ENCODE measurements around the gene CD24. TPM values are rescaled to one million over a fixed set of nuclear protein-coding genes. Genes with fewer than 3 reads are reported as not detected.

The CD24 gene
- total and polyA plus RNA-seq, 4 donors, result 14.2 to 84.6 (median 14.7) TPM

DNA sequence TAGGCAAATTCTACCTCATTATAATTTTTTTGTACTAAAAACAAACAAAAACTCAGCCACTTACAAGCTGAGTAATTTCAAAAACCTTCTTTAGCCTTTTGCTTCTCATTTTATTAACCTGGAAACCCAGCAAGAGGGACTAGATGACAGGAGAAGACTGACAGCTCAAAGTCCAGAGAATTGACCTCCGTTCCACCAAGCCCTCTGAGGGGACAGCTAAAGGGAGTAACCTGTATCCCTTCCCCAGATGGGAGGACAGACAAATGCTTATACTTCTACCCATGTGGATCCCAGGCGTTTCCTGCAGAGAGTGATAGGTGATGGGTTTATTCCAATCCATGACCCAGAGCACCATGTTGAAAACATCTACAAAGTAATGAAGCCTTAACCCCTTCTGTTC, 35.0 kb upstream of the CD24 start (continued):
- TF ChIP-seq ZBTB33 (IDR thresholded peaks at IDR 0.05) (no peak), FOXA2 (IDR thresholded peaks at IDR 0.05) (no peak), NR2F2 (IDR thresholded peaks at IDR 0.05) (no peak), RAD21 (IDR thresholded peaks at IDR 0.05) (no peak), HNF4A (conservative IDR thresholded peaks at IDR 0.05) (no peak)
- TF ChIP-seq, protein P1, sequence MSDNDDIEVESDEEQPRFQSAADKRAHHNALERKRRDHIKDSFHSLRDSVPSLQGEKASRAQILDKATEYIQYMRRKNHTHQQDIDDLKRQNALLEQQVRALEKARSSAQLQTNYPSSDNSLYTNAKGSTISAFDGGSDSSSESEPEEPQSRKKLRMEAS (IDR thresholded peaks at IDR 0.05), result no peak

DNA sequence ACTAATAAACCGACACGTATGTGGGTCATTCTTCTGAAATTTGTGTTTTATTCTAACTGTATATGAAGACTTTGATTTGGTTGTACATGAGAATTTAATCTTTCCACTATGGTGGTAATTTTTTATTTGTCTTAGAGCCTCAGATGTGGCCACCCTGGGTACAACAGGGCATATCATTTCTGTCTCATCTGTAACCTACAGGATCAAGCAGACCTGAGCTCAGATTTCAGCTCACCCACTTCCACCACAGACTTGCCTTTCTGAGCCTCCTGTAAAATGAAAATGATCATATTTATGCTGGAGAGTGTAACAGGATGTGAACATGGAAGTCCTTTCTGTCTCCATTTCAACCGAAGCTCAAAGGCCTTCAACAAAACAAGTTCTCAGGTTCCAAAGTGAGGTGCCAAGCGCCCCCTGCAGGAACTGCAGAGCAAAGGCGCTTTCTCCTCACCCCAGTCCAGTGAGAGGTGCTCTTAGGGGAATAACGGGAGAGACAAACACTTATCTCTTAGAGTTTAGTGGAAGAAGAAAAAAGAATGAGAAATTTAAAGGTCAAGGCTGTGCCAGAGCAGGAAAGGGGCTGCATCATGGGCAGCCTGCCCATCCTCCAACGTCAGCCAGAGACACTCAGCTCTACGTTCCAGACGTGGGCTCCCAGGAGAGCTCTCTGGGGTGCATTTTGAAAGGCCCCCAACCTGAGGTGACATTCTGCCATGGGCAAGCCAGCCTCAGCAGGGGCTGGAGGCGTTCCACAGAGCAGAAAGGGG, 23.0 kb upstream of the CD24 start:
- peak; percentile 50 for DNase-seq (ENCODE audit: low spot score)
- Histone ChIP-seq H3K4me3 (ENCODE audit: low read depth in 1 of 3, low read length in 3 of 3) (no peak overlapping the region), H3K36me3 (ENCODE audit: control insufficient read depth in 4 of 4, insufficient read depth in 3 of 4, low read depth in 1 of 4, low read length in 3 of 4) (no peaks in the 10 kb centered on the region), H3K9ac (ENCODE audit: low read depth in 1 of 2, low read length in 2 of 2) (no peak overlapping the region), H3K27me3 (ENCODE audit: control insufficient read depth in 4 of 4, insufficient read depth in 4 of 4, low read length in 3 of 4) (no peaks in the 10 kb centered on the region), H3K9me3 (ENCODE audit: control insufficient read depth in 4 of 4, low read length in 3 of 4) (no peaks in the 10 kb centered on the region), H3K4me1 (ENCODE audit: control insufficient read depth in 4 of 4, insufficient read depth in 4 of 4, low read length in 3 of 4) (no peaks in the 10 kb centered on the region), H3K27ac (ENCODE audit: low read depth in 1 of 2, low read length in 2 of 2) (no peak overlapping the region)
- WGBS, result 52% methylated on average over 10 of the region's 10 CpGs
- TF ChIP-seq FOXA1 (IDR thresholded peaks at IDR 0.05), result no peak
- TF ChIP-seq FOXA2 (IDR thresholded peaks at IDR 0.05), result no peak
- TF ChIP-seq HNF4G (IDR thresholded peaks at IDR 0.05), result no peak
- no peak for TF ChIP-seq RXRA (IDR thresholded peaks at IDR 0.05)
- TF ChIP-seq TAF1 (conservative IDR thresholded peaks at IDR 0.05), result no peak
- no peak for TF ChIP-seq HNF4A (conservative IDR thresholded peaks at IDR 0.05)
- TF ChIP-seq JUND (IDR thresholded peaks at IDR 0.05), result no peak
- peak; percentile 73 to 82 for TF ChIP-seq RAD21 (IDR thresholded peaks at IDR 0.05)
- no peak for TF ChIP-seq ZBTB33 (IDR thresholded peaks at IDR 0.05)
- TF ChIP-seq, protein P2, sequence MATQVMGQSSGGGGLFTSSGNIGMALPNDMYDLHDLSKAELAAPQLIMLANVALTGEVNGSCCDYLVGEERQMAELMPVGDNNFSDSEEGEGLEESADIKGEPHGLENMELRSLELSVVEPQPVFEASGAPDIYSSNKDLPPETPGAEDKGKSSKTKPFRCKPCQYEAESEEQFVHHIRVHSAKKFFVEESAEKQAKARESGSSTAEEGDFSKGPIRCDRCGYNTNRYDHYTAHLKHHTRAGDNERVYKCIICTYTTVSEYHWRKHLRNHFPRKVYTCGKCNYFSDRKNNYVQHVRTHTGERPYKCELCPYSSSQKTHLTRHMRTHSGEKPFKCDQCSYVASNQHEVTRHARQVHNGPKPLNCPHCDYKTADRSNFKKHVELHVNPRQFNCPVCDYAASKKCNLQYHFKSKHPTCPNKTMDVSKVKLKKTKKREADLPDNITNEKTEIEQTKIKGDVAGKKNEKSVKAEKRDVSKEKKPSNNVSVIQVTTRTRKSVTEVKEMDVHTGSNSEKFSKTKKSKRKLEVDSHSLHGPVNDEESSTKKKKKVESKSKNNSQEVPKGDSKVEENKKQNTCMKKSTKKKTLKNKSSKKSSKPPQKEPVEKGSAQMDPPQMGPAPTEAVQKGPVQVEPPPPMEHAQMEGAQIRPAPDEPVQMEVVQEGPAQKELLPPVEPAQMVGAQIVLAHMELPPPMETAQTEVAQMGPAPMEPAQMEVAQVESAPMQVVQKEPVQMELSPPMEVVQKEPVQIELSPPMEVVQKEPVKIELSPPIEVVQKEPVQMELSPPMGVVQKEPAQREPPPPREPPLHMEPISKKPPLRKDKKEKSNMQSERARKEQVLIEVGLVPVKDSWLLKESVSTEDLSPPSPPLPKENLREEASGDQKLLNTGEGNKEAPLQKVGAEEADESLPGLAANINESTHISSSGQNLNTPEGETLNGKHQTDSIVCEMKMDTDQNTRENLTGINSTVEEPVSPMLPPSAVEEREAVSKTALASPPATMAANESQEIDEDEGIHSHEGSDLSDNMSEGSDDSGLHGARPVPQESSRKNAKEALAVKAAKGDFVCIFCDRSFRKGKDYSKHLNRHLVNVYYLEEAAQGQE (IDR thresholded peaks at IDR 0.05), result no peak
- TF ChIP-seq, protein P1 (IDR thresholded peaks at IDR 0.05), result no peak
- no peak for TF ChIP-seq EGR1 (IDR thresholded peaks at IDR 0.05; ENCODE audit: low read depth in 2 of 2)
- no peak for TF ChIP-seq YY1 (IDR thresholded peaks at IDR 0.05)
- TF ChIP-seq ATF3 (IDR thresholded peaks at IDR 0.05), result no peak
- TF ChIP-seq CTCF (IDR thresholded peaks at IDR 0.05; ENCODE audit: low read depth, low read length, missing input control), result peak; percentile 64
- no peak for TF ChIP-seq SP1 (IDR thresholded peaks at IDR 0.05)

All from liver (tissue), 9 donors.